Measurements from ENCODE around the gene LDB2. TPM values are rescaled to one million over a fixed set of nuclear protein-coding genes. Genes with fewer than 3 reads are reported as not detected.

LDB2 gene
- total RNA-seq, 1 experiment from 2014 or later: not detected

- TF ChIP-seq EZH2 (IDR thresholded peaks at IDR 0.05; ENCODE audit: low read depth): no peak
- TF ChIP-seq, protein P1, sequence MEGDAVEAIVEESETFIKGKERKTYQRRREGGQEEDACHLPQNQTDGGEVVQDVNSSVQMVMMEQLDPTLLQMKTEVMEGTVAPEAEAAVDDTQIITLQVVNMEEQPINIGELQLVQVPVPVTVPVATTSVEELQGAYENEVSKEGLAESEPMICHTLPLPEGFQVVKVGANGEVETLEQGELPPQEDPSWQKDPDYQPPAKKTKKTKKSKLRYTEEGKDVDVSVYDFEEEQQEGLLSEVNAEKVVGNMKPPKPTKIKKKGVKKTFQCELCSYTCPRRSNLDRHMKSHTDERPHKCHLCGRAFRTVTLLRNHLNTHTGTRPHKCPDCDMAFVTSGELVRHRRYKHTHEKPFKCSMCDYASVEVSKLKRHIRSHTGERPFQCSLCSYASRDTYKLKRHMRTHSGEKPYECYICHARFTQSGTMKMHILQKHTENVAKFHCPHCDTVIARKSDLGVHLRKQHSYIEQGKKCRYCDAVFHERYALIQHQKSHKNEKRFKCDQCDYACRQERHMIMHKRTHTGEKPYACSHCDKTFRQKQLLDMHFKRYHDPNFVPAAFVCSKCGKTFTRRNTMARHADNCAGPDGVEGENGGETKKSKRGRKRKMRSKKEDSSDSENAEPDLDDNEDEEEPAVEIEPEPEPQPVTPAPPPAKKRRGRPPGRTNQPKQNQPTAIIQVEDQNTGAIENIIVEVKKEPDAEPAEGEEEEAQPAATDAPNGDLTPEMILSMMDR (conservative IDR thresholded peaks at IDR 0.05): no peak
- H3K27ac ChIP-seq: no peak overlapping the region
- H3K36me3 ChIP-seq (ENCODE audit: low read depth): no peaks in the 10 kb centered on the region
- no peaks in the 10 kb centered on the region for H4K20me1 ChIP-seq (ENCODE audit: insufficient read depth)
- H2AFZ ChIP-seq: no peak overlapping the region
- no peak for DNase-seq
- H3K4me3 ChIP-seq: no peak overlapping the region
- intact Hi-C loops (cut with micrococcal nuclease; ENCODE audit: unreplicated experiment): no loop called here
- H3K4me1 ChIP-seq (replicated peaks; ENCODE audit: insufficient read depth): no peaks in the 10 kb centered on the region
- no peaks in the 10 kb centered on the region for H3K79me2 ChIP-seq (ENCODE audit: low read depth)
- no peaks in the 10 kb centered on the region for H3K9me3 ChIP-seq (ENCODE audit: insufficient read depth, low read depth)
- H3F3A ChIP-seq (ENCODE audit: insufficient read depth, low read depth): no peaks in the 10 kb centered on the region
- no peaks in the 10 kb centered on the region for H3K9me2 ChIP-seq (ENCODE audit: insufficient read depth)
- BruUV-seq (replicated peaks): no TSS peak
- CTCF ChIA-PET: no interaction called here
- H3K4me2 ChIP-seq: no peak overlapping the region
- H3K27me3 ChIP-seq (ENCODE audit: insufficient read depth, low read depth): no peaks in the 10 kb centered on the region
- POLR2A ChIA-PET (ENCODE audit: unreplicated experiment): no interaction called here
Measured at GRCh38 chr4:16764622-16765021, 133.8 kb downstream of the LDB2 start.

DNA sequence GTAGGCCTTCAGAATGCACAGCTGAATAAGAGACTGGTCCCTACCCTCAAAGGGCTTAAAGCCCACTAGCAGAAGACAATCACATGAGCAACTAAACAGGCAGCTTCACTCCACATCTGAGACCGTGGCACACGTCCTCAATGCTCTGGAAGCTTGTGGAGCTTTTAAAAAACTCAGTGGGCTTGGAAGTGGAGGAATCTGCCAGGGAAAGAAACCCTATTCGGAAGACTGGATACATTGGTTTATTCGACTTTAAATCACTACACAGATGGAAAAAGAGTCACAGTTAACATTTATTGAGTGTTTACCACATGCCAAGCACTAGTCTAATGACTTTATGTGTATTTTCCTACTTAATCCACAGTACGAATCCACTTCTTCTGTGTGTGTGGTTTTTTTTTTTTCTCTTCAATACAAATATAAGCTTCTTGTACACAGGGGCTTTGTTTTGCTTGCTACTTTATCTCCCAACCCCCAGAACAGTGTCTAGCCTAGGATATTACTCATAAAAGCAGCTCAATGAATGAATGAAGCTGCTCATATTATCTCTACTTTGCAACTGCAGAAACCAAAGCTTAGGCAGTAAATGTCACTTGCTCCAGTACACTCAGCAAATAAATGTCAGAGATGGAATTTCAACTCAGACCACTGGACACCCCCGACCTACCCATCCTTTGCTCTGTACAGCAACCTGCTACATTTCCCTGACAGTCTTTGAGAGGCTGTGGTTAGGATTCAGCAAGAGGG, 137.7 kb downstream of the LDB2 start:
- intact Hi-C loops (cut with micrococcal nuclease; ENCODE audit: unreplicated experiment): no loop called here
- Histone ChIP-seq H3K4me1 (replicated peaks; ENCODE audit: insufficient read depth) (no peaks in the 10 kb centered on the region), H3K36me3 (ENCODE audit: low read depth) (no peaks in the 10 kb centered on the region), H2AFZ (no peak overlapping the region), H3K27me3 (ENCODE audit: insufficient read depth, low read depth) (peaks cover 6% of the 10 kb centered on the region; the same call in 1 of the 2 replicates), H3K9me2 (ENCODE audit: insufficient read depth) (no peaks in the 10 kb centered on the region), H3K27ac (no peak overlapping the region), H3K4me2 (no peak overlapping the region), H3K79me2 (ENCODE audit: low read depth) (no peaks in the 10 kb centered on the region), H3F3A (ENCODE audit: insufficient read depth, low read depth) (no peaks in the 10 kb centered on the region), H3K9me3 (ENCODE audit: insufficient read depth, low read depth) (no peaks in the 10 kb centered on the region), H3K4me3 (no peak overlapping the region), H4K20me1 (ENCODE audit: insufficient read depth) (no peaks in the 10 kb centered on the region)
- no TSS peak for BruUV-seq (replicated peaks)
- ChIA-PET CTCF (interaction anchor here (0.6 kb wide), 1 partner anchor 13 kb away, joined by 9 read pairs; no protein-coding TSS in a partner anchor), POLR2A (ENCODE audit: unreplicated experiment) (no interaction called here)
- no peak for DNase-seq
- TF ChIP-seq, protein P1 (conservative IDR thresholded peaks at IDR 0.05): no peak
- no peak for TF ChIP-seq EZH2 (IDR thresholded peaks at IDR 0.05; ENCODE audit: low read depth)

DNA sequence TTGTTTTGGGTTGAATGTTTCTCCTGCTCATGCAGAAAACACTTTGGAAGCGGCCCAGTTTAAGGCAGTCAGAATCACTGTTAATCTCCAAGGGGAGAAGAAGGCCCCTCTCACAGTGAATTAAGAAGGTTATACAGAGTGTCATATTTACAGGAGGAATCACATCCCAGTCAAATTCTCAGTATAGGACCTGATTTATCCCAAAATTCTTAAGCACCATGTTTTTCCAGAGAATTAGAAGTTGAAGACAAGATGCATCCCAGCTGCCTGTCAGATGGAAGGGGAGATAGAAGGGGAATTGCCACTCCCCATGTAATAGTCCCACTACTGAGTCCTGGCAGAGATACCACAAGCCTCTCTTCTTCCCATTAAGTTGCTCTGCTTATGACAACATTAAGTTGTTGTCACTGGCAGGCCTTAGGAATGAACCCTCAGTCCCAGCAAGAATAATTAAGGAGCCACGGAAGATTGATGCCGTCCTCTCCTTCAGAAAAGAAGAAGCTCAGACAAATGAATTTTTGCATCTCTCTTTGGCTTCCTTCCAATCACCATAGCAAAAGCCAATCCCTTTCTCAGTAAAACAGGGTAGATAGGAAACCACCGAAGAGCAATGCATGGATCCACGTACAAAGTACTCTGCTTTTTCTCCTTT, 138.4 kb downstream of the LDB2 start:
- Histone ChIP-seq H3K27ac (no peak overlapping the region), H3K36me3 (ENCODE audit: low read depth) (no peaks in the 10 kb centered on the region), H3K4me3 (no peak overlapping the region), H3K9me3 (ENCODE audit: insufficient read depth, low read depth) (no peaks in the 10 kb centered on the region), H3F3A (ENCODE audit: insufficient read depth, low read depth) (no peaks in the 10 kb centered on the region), H2AFZ (no peak overlapping the region), H3K79me2 (ENCODE audit: low read depth) (no peaks in the 10 kb centered on the region), H4K20me1 (ENCODE audit: insufficient read depth) (no peaks in the 10 kb centered on the region), H3K9me2 (ENCODE audit: insufficient read depth) (no peaks in the 10 kb centered on the region), H3K4me1 (replicated peaks; ENCODE audit: insufficient read depth) (no peaks in the 10 kb centered on the region), H3K4me2 (no peak overlapping the region), H3K27me3 (ENCODE audit: insufficient read depth, low read depth) (peaks cover 6% of the 10 kb centered on the region; the same call in 1 of the 2 replicates)
- BruUV-seq (replicated peaks): no TSS peak
- POLR2A ChIA-PET (ENCODE audit: unreplicated experiment): no interaction called here
- TF ChIP-seq EZH2 (IDR thresholded peaks at IDR 0.05; ENCODE audit: low read depth): no peak
- TF ChIP-seq, protein P1 (conservative IDR thresholded peaks at IDR 0.05): no peak
- intact Hi-C loops (cut with micrococcal nuclease; ENCODE audit: unreplicated experiment): no loop called here
- CTCF ChIA-PET: interaction anchor here (0.6 kb wide), 1 partner anchor 13 kb away, joined by 9 read pairs; no protein-coding TSS in a partner anchor
- DNase-seq: no peak
